ENCODE data around the gene DNAAF5. TPM values are rescaled to one million over a fixed set of nuclear protein-coding genes. Genes with fewer than 3 reads are reported as not detected.

The DNAAF5 gene
- total RNA-seq, 1 experiment from 2014 or later: 101 TPM

- Histone ChIP-seq H3K27me3 (ENCODE audit: control insufficient read depth, insufficient read depth, low read length) (no peaks in the 10 kb centered on the region), H3K4me3 (ENCODE audit: insufficient read depth, low read depth, low read length) (no peak overlapping the region), H3K36me3 (replicated peaks; ENCODE audit: control insufficient read depth, insufficient read depth, low read length) (peaks cover 6% of the 10 kb centered on the region)
- no peak for DNase-seq
Observed at GRCh38 chr7:770336-770735, 43.8 kb downstream of the DNAAF5 start.

- no peak for DNase-seq
- Histone ChIP-seq H3K27me3 (ENCODE audit: control insufficient read depth, insufficient read depth, low read length) (no peaks in the 10 kb centered on the region), H3K4me3 (ENCODE audit: insufficient read depth, low read depth, low read length) (no peak overlapping the region), H3K36me3 (replicated peaks; ENCODE audit: control insufficient read depth, insufficient read depth, low read length) (peaks cover 8% of the 10 kb centered on the region)
Observed at GRCh38 chr7:770741-771166, 44.3 kb downstream of the DNAAF5 start.

GRCh38 chr7:771234-772004 is 44.9 kb downstream of the DNAAF5 start:
- no peaks in the 10 kb centered on the region for H3K27me3 ChIP-seq (ENCODE audit: control insufficient read depth, insufficient read depth, low read length)
- H3K36me3 ChIP-seq (replicated peaks; ENCODE audit: control insufficient read depth, insufficient read depth, low read length): peaks cover 8% of the 10 kb centered on the region
- DNase-seq: no peak
- no peak overlapping the region for H3K4me3 ChIP-seq (ENCODE audit: insufficient read depth, low read depth, low read length)

DNA sequence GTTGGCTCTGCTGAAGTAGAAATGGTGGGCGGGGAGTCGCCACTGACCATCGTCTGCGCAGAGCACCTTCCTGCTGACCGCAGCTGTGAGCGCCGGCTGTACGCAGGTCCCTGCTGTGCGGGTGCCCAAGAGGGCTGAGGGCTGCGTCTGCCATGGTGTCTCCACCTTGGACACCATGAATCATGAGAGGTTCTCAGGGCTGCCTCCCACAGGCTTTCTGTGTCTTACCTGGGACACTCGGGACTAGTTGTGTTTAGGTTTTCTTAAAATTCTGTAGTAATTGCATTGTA is 45.5 kb downstream of the DNAAF5 start:
- Histone ChIP-seq H3K27me3 (ENCODE audit: control insufficient read depth, insufficient read depth, low read length) (no peaks in the 10 kb centered on the region), H3K36me3 (replicated peaks; ENCODE audit: control insufficient read depth, insufficient read depth, low read length) (peaks cover 8% of the 10 kb centered on the region), H3K4me3 (ENCODE audit: insufficient read depth, low read depth, low read length) (no peak overlapping the region)
- DNase-seq: no peak

GRCh38 chr7:772392-772791 is 45.9 kb downstream of the DNAAF5 start:
- DNase-seq: no peak
- H3K27me3 ChIP-seq (ENCODE audit: control insufficient read depth, insufficient read depth, low read length): no peaks in the 10 kb centered on the region
- peaks cover 8% of the 10 kb centered on the region for H3K36me3 ChIP-seq (replicated peaks; ENCODE audit: control insufficient read depth, insufficient read depth, low read length)
- H3K4me3 ChIP-seq (ENCODE audit: insufficient read depth, low read depth, low read length): no peak overlapping the region

DNA sequence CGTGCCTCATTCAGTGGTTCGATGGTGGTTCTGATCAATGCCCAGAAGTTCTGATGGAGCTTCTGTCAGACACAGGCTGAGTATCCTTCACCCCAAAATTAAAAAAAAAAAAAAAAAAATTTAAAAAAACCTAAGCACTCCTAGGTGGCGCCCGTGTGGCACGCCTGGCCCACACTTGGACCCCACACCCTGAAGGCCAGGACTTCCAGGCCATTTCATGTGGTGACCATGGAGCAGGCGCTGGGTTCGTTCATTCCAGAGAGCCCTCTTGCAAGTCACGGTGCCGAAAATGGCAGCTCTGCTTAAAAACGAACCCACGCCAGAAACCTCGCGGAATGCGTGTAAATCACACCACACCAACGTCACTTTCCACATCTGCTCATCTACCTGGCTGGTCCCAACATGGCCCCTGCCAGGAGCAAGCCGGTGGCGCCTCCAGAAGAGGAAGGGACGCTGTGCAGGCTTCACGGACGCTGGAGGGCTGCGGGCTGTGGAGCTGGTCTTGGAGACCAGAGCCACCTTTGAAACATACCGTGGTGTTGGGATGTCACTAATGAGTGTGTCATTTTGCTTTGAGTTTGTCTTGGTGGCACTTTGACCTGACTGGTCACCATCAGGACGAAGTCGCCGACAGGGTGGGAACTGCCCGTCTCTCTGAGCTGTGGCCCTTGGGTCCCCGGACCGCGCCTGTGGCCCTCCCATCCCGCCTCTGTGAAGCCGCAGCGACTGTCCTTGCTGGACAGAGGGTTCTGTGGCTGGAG is 46.5 kb downstream of the DNAAF5 start:
- DNase-seq: no peak
- no peaks in the 10 kb centered on the region for H3K27me3 ChIP-seq (ENCODE audit: control insufficient read depth, insufficient read depth, low read length)
- H3K4me3 ChIP-seq (ENCODE audit: insufficient read depth, low read depth, low read length): no peak overlapping the region
- H3K36me3 ChIP-seq (replicated peaks; ENCODE audit: control insufficient read depth, insufficient read depth, low read length): peaks cover 9% of the 10 kb centered on the region

- H3K27me3 ChIP-seq (ENCODE audit: control insufficient read depth, insufficient read depth, low read length): no peaks in the 10 kb centered on the region
- DNase-seq: no peak
- peaks cover 9% of the 10 kb centered on the region for H3K36me3 ChIP-seq (replicated peaks; ENCODE audit: control insufficient read depth, insufficient read depth, low read length)
Observed at GRCh38 chr7:773622-773915, 47.1 kb downstream of the DNAAF5 start.

DNA sequence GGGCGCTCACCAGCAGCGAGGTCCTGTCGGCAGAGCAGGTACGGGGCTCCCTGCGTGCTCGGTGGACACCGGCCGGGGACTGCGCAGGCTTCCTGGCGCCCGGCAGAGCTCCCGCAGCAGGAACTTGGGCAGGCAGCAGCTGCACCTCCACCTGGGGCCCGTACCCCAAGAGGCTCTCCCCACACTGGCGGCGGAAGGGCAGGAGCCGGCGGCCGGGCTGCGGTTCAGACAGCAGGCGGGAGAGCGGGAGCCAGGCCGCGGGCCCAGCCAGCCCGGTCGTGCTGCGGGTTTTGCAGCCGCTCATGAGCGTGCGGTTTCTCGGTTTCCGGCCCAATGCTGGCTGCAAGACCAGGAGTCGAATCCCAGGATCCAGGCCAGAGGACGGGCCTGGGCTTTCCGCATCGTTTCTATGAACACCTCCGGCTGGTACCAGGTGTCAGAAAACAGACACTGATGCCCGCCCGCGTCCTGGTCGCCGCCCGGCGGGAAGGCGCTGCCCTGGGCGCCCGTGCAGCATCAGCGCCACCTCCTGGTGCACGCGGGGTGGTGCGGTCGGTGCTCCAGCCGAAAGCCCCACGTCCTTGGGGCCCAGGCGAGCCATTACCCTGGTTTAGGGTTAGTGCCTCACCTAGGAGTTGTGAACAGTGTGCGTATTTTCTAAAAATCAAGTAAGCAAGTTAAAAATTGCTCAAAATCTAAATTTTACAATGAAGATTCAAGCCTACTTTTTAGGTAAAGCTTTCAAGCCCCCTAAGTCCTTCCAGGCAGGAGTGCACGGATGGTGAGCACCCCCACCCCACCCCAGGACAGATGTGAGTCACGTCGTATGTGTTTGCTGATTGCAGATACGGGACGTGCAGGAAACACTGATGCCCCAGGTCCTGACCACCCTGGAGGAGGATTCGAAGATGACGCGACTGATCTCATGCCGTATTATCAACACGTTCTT is 47.9 kb downstream of the DNAAF5 start:
- H3K27me3 ChIP-seq (ENCODE audit: control insufficient read depth, insufficient read depth, low read length): no peaks in the 10 kb centered on the region
- peaks cover 12% of the 10 kb centered on the region for H3K36me3 ChIP-seq (replicated peaks; ENCODE audit: control insufficient read depth, insufficient read depth, low read length)
- no peak overlapping the region for H3K4me3 ChIP-seq (ENCODE audit: insufficient read depth, low read depth, low read length)
- DNase-seq: peak; percentile 96

More at GRCh38 chr7:773622-773915, 47.1 kb downstream of the DNAAF5 start:
- no peak overlapping the region for H3K4me3 ChIP-seq (ENCODE audit: insufficient read depth, low read depth, low read length)

- Histone ChIP-seq H3K36me3 (replicated peaks; ENCODE audit: control insufficient read depth, insufficient read depth, low read length) (peaks cover 17% of the 10 kb centered on the region), H3K27me3 (ENCODE audit: control insufficient read depth, insufficient read depth, low read length) (no peaks in the 10 kb centered on the region), H3K4me3 (ENCODE audit: insufficient read depth, low read depth, low read length) (no peak overlapping the region)
- peak; percentile 32 for DNase-seq
Observed at GRCh38 chr7:776381-776780, 49.9 kb downstream of the DNAAF5 start.

DNA sequence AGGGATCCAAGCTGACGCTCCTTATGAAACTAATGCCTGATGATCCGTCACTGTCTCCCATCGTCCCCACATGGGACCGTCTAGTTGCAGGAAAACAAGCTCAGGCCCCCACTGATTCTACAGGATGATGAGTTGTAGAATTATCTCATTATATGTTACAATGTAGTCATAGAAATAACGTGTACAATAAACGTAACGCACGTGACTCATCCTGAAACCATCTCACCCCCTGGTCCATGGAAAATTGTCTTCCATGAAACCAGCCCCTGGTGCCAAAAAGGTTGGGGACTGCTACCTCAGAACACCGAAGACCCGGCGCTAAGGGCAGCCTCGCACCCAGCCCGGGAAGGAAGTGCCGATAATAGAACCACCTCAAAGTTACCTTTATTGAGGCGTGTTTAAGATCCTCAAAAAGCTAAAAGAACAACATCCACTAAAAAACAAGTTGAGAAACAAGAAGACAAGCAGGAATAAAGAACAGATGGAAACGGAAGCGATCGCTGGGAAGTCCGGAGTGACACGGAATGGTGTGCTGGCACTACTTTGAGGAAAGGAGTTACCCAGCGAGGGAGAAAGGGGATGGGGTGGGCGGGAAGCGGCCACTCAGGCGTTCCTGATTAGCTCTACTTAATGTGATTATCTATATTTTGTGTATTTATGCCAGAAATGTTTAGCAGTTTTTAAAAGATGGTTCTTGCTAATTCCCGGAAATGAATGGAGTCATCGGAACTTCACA is 50.7 kb downstream of the DNAAF5 start:
- peak; percentile 24 for DNase-seq
- peaks cover 17% of the 10 kb centered on the region for H3K36me3 ChIP-seq (replicated peaks; ENCODE audit: control insufficient read depth, insufficient read depth, low read length)
- no peak overlapping the region for H3K4me3 ChIP-seq (ENCODE audit: insufficient read depth, low read depth, low read length)
- H3K27me3 ChIP-seq (ENCODE audit: control insufficient read depth, insufficient read depth, low read length): no peaks in the 10 kb centered on the region

DNA sequence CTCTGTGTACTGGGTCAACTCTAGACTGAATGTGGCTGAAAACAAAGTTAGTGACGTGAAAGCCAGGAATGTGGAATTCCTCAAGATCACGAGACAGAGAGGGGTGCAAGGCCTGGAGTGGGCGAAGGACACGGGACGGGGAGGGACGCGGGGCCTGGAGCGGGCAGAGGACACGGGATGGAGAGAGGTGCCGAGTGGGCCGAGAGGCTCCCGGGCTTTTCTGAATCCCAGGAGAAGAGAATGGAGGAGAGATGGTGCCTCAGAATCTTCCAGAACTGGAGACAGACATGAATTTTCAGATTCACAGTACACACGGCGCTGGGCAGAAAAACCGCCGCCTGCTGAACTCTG is 51.2 kb downstream of the DNAAF5 start:
- peak; percentile 28 for DNase-seq
- Histone ChIP-seq H3K27me3 (ENCODE audit: control insufficient read depth, insufficient read depth, low read length) (no peaks in the 10 kb centered on the region), H3K4me3 (ENCODE audit: insufficient read depth, low read depth, low read length) (no peak overlapping the region), H3K36me3 (replicated peaks; ENCODE audit: control insufficient read depth, insufficient read depth, low read length) (peaks cover 17% of the 10 kb centered on the region)

- peak; percentile 51 for DNase-seq
- Histone ChIP-seq H3K4me3 (ENCODE audit: insufficient read depth, low read depth, low read length) (no peak overlapping the region), H3K36me3 (replicated peaks; ENCODE audit: control insufficient read depth, insufficient read depth, low read length) (peaks cover 20% of the 10 kb centered on the region), H3K27me3 (ENCODE audit: control insufficient read depth, insufficient read depth, low read length) (no peaks in the 10 kb centered on the region)
Observed at GRCh38 chr7:778271-778967, 51.9 kb downstream of the DNAAF5 start.

DNA sequence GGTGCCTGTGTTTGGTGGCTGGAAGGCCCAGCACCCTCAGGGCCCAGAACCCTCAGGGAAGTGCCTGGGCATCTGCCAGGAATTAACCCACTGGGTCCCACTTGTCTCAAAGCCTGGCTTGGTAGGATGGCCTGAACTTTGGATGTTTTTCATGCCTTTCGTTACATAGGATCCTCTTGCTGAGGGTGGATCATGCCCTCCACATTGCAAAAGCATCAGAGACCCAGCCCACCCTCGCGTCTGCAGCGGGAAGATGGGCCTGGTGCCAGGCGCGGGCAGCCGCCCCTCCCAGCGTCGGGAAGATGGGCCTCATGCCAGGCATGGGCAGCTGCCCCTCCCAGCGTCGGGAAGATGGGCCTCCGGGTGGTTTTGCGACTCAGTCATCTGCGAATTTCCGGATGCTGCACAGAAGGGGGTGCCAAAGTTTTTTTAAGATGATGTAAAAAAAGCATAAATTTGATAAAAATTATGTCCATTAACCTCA is 52.5 kb downstream of the DNAAF5 start:
- DNase-seq: peak; percentile 41

GRCh38 chr7:779480-779879 is 53.0 kb downstream of the DNAAF5 start:
- Histone ChIP-seq H3K36me3 (replicated peaks; ENCODE audit: control insufficient read depth, insufficient read depth, low read length) (peaks cover 22% of the 10 kb centered on the region), H3K27me3 (ENCODE audit: control insufficient read depth, insufficient read depth, low read length) (no peaks in the 10 kb centered on the region), H3K4me3 (ENCODE audit: insufficient read depth, low read depth, low read length) (no peak overlapping the region)
- peak; percentile 47 for DNase-seq

More for the DNA sequence above, 52.5 kb downstream of the DNAAF5 start:
- Histone ChIP-seq H3K4me3 (ENCODE audit: insufficient read depth, low read depth, low read length) (no peak overlapping the region), H3K36me3 (replicated peaks; ENCODE audit: control insufficient read depth, insufficient read depth, low read length) (peaks cover 22% of the 10 kb centered on the region), H3K27me3 (ENCODE audit: control insufficient read depth, insufficient read depth, low read length) (no peaks in the 10 kb centered on the region)
